ENCODE data around the gene PTGER2.

DNA sequence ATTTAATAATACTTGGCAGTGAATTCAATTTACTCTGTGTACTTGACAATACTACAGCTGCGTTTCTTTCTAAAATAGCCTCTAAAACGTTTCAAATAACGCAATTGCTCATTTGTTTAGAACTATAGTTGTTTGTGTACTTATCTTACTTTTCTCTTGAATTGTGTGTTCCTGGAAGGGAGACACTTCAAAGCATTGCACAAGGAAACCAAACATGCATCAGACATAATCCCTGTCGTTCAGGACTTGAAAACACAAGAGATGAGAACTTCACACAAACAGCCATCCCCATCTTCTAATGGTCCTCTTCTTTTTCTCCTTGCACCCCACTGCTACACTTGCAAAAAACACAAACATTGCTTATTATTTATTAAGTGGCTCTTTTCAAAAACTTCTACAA is 38.5 kb downstream of the PTGER2 start:
- TF ChIP-seq, protein P1, sequence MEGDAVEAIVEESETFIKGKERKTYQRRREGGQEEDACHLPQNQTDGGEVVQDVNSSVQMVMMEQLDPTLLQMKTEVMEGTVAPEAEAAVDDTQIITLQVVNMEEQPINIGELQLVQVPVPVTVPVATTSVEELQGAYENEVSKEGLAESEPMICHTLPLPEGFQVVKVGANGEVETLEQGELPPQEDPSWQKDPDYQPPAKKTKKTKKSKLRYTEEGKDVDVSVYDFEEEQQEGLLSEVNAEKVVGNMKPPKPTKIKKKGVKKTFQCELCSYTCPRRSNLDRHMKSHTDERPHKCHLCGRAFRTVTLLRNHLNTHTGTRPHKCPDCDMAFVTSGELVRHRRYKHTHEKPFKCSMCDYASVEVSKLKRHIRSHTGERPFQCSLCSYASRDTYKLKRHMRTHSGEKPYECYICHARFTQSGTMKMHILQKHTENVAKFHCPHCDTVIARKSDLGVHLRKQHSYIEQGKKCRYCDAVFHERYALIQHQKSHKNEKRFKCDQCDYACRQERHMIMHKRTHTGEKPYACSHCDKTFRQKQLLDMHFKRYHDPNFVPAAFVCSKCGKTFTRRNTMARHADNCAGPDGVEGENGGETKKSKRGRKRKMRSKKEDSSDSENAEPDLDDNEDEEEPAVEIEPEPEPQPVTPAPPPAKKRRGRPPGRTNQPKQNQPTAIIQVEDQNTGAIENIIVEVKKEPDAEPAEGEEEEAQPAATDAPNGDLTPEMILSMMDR (IDR thresholded peaks at IDR 0.05) = no peak
- no peak for TF ChIP-seq POLR2A (IDR thresholded peaks at IDR 0.05)

All from adrenal gland (tissue), 5 donors.